HepG2 (cell line): Measurements from ENCODE around the gene MOV10L1. TPM values are rescaled to one million over a fixed set of nuclear protein-coding genes. Genes with fewer than 3 reads are reported as not detected.

Experiments used
- ATAC-seq: fragments of 200-7000 bp; cut with Tn5 transposase; 3 replicates; pipeline ENCODE4 v1.9.1; 2020; ENCODE audit warnings: mild to moderate bottlenecking, moderate library complexity
- BruUV-seq: library from RNA; stranded (reverse); fragments of 400-500 nt; replicated peaks from 2 replicates; lab custom pipeline; 2021; lab: Mats Ljungman, UMichigan
- CTCF ChIA-PET: fragments of 300-600 bp; formaldehyde crosslinking; extraction: SDS; loops from one replicate; lab custom pipeline; 2021; ENCODE audit warnings: low total read pairs, inconsistent platforms, low intra/inter-chr PET ratio; lab: Yijun Ruan, JAX
- POLR2A ChIA-PET: fragments of 350-600 bp; sonication (Branson Sonifier 250); formaldehyde crosslinking; loops from one replicate; lab custom pipeline; 2020; ENCODE audit warnings: antibody characterized with exemption, inconsistent platforms; lab: Yijun Ruan, JAX
- DNase-seq: peaks from one replicate; pipeline ENCODE4 v3.0.0-alpha.2; 2015; ENCODE audit warnings: low spot score
- FAIRE-seq: peaks from 3 replicates; lab custom pipeline; 2011; peaks lifted over from hg19 to GRCh38; lab: Jason Lieb, UNC
- H2AFZ ChIP-seq: one replicate; pipeline ENCODE4 v1.6.1; 2011; ENCODE audit warnings: low read length, inconsistent platforms
- H3K27ac ChIP-seq: fragments of 300-600 bp; 3 replicates; pipeline ENCODE4 v1.8.0; 2011; ENCODE audit warnings: mixed run types, mild to moderate bottlenecking, mixed read lengths, low read length, inconsistent platforms; ENCODE audit not compliant: insufficient read depth; ENCODE audit errors: extremely low read length
- H3K27me3 ChIP-seq, 2 experiments: fragments of 200-600 bp in 1 of 2; 2 replicates in 1 of 2; 3 replicates in 1 of 2; pipeline versions ENCODE4 v1.6.0 to v1.8.0; 2011; ENCODE audit warnings: low read length in 2 of 2, mild to moderate bottlenecking in 2 of 2, moderate library complexity in 2 of 2, inconsistent platforms in 1 of 2; ENCODE audit not compliant: insufficient read depth in 2 of 2, control insufficient read depth in 1 of 2
- H3K36me3 ChIP-seq, 2 experiments: fragments of 200-600 bp in 1 of 2; replicated peaks in 1 of 2; 2 replicates in 1 of 2; 3 replicates in 1 of 2; pipeline versions ENCODE4 v1.5.1 to v1.8.0; 2011; ENCODE audit warnings: low read length in 2 of 2, inconsistent platforms in 1 of 2; ENCODE audit not compliant: insufficient read depth in 2 of 2, control insufficient read depth in 1 of 2
- H3K4me1 ChIP-seq: 2 replicates; pipeline ENCODE4 v1.5.1; 2012; ENCODE audit warnings: low read length, inconsistent platforms; ENCODE audit not compliant: insufficient read depth
- H3K4me2 ChIP-seq: 2 replicates; pipeline ENCODE4 v1.6.0; 2011; ENCODE audit warnings: low read depth, low read length, inconsistent platforms
- H3K4me3 ChIP-seq, 3 experiments: fragments of 200-600 bp in 1 of 3; sonication (generic), shearing (Covaris generic) in 1 of 3; replicated peaks in 1 of 3; 2 replicates each; pipeline ENCODE4 v1.5.1; 2011 to 2016; ENCODE audit warnings: low read length in 3 of 3, inconsistent platforms in 2 of 3, low read depth in 2 of 3, mild to moderate bottlenecking in 2 of 3, control low read depth in 1 of 3, mixed read lengths in 1 of 3; ENCODE audit not compliant: insufficient read depth in 1 of 3
- H3K79me2 ChIP-seq: one replicate; pipeline ENCODE4 v1.6.1; 2011; ENCODE audit warnings: low read length, inconsistent platforms; ENCODE audit not compliant: insufficient read depth
- H3K9ac ChIP-seq: 2 replicates; pipeline ENCODE4 v1.6.0; 2011; ENCODE audit warnings: mild to moderate bottlenecking, low read depth, low read length, inconsistent platforms; ENCODE audit not compliant: insufficient read depth
- H3K9me3 ChIP-seq: 2 replicates; pipeline ENCODE4 v1.5.1; 2012; ENCODE audit warnings: mild to moderate bottlenecking, low read length
- H4K20me1 ChIP-seq: 2 replicates; pipeline ENCODE4 v1.6.0; 2011; ENCODE audit warnings: inconsistent platforms, mild to moderate bottlenecking, low read length, moderate library complexity; ENCODE audit not compliant: insufficient read depth
- HINFP ChIP-seq: sonication (generic); formaldehyde crosslinking; IDR thresholded peaks from 2 replicates; pipeline ENCODE4 v1.4.0; 2020; ENCODE audit warnings: low read depth, mild to moderate bottlenecking, missing genetic modification reagents
- HOXD1 ChIP-seq: sonication (generic); formaldehyde crosslinking; IDR thresholded peaks from 2 replicates; pipeline ENCODE4 v1.5.0; 2020; ENCODE audit warnings: missing genetic modification reagents
- MYNN ChIP-seq: sonication (generic); formaldehyde crosslinking; IDR thresholded peaks from 2 replicates; pipeline ENCODE4 v1.4.0; 2020; ENCODE audit warnings: mild to moderate bottlenecking, low read depth, missing genetic modification reagents
- ZNF101 ChIP-seq: sonication (generic); formaldehyde crosslinking; IDR thresholded peaks from 2 replicates; pipeline ENCODE4 v1.4.0; 2020; ENCODE audit warnings: mild to moderate bottlenecking, low read depth, missing genetic modification reagents, borderline replicate concordance
- ZNF572 ChIP-seq: sonication (generic); formaldehyde crosslinking; IDR thresholded peaks from 2 replicates; pipeline ENCODE4 v1.5.1; 2020; ENCODE audit warnings: mild to moderate bottlenecking, missing genetic modification reagents
- ZNF646 ChIP-seq: sonication (generic); formaldehyde crosslinking; IDR thresholded peaks from 2 replicates; pipeline ENCODE4 v1.9.0; 2021; ENCODE audit warnings: mild to moderate bottlenecking, missing genetic modification reagents
- WGBS: methylation state at CpG from one replicate; pipeline ENCODE4 v1.1.6; 2017; ENCODE audit warnings: low lambda C conversion rate; 5-methylcytosine and 5-hydroxymethylcytosine counted together
- in situ Hi-C: cut with HindIII; loops from 2 replicates; pipeline ENCODE4 v1.10.0; 2017; ENCODE audit warnings: low pct_unique_long_range_greater_than_20kb; ENCODE audit not compliant: extremely low pct_ligation_motif_present
- intact Hi-C: fragments of 100-400 bp; cut with micrococcal nuclease; formaldehyde crosslinking; loops from one replicate; pipeline ENCODE4 v1.10.0; 2022; ENCODE audit not compliant: unreplicated experiment
- polyA plus RNA-seq, 8 experiments: library from polyadenylated mRNA; depleted of rRNA in 3 of 8; stranded (reverse) in 7 of 8; unstranded in 1 of 8; fragments of >200 nt; fragmentation: Illumina TruSeq in 4 of 8; extraction: Trizol in 4 of 8; gene quantifications; 2 replicates each; pipeline versions ENCODE4 v1.2.1 to v1.2.3, GENCODE V29; 2011 to 2016; ENCODE audit warnings: low read depth in 4 of 8, missing spikeins in 1 of 8, mixed read lengths in 1 of 8; ENCODE audit not compliant: insufficient read depth in 1 of 8
- total RNA-seq, 5 experiments: library from RNA; depleted of rRNA; stranded (reverse); fragments of >200 nt; fragmentation: Illumina TruSeq; extraction: Trizol; gene quantifications; 2 replicates each; pipeline ENCODE4 v1.2.3, GENCODE V29; 2016; ENCODE audit warnings: low read depth in 1 of 5
- TF ChIP-seq, protein P1 (sequence below): sonication (generic); formaldehyde crosslinking; IDR thresholded peaks from 2 replicates; pipeline ENCODE4 v1.5.1; 2020; ENCODE audit warnings: mild to moderate bottlenecking, missing genetic modification reagents
- TF ChIP-seq, protein P2 (sequence below): IDR thresholded peaks from 2 replicates; pipeline ENCODE4 v1.6.1; 2016; ENCODE audit warnings: low read depth, control low read depth

Gene MOV10L1
- total and polyA plus RNA-seq, 2 of the 13 experiments (the other 11 are each of a cell fraction or from before 2014, with no cell fraction given) = 0.11 to 0.12 TPM

DNA sequence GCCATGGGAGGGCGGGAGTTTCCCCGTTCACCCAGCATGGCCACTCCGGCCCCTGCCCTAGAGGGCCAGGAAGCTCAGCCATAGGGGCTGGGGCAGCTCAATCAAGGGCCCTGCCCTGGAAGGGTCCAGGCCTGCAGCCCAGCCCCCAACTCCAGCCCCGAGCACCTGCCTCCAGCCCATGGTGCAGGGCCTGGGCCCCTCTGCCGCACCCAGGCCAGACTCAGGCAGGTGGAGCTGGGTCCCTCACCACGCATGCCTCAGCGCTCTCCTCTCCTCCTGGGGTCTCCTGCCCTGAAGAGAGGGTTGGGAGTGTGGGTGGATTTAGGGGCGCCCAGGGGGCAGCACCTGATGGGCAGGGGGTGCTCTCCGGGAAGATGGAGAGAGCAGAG, 17.6 kb upstream of the MOV10L1 start (continued):
- TF ChIP-seq MYNN (CRISPR knock-in tag) = no peak
- TF ChIP-seq, protein P1, sequence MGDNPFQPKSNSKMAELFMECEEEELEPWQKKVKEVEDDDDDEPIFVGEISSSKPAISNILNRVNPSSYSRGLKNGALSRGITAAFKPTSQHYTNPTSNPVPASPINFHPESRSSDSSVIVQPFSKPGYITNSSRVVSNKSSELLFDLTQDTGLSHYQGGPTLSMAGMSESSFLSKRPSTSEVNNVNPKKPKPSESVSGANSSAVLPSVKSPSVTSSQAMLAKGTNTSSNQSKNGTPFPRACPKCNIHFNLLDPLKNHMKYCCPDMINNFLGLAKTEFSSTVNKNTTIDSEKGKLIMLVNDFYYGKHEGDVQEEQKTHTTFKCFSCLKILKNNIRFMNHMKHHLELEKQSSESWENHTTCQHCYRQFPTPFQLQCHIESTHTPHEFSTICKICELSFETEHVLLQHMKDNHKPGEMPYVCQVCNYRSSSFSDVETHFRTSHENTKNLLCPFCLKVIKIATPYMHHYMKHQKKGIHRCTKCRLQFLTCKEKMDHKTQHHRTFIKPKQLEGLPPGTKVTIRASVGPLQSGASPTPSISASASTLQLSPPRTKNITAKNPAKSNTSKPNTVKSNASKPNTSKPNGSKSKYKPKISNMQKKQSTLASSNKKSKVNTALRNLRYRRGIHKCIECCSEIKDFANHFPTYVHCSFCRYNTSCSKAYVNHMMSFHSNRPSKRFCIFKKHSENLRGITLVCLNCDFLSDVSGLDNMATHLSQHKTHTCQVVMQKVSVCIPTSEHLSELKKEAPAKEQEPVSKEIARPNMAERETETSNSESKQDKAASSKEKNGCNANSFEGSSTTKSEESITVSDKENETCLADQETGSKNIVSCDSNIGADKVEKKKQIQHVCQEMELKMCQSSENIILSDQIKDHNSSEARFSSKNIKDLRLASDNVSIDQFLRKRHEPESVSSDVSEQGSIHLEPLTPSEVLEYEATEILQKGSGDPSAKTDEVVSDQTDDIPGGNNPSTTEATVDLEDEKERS (CRISPR knock-in tag) = no peak

DNA sequence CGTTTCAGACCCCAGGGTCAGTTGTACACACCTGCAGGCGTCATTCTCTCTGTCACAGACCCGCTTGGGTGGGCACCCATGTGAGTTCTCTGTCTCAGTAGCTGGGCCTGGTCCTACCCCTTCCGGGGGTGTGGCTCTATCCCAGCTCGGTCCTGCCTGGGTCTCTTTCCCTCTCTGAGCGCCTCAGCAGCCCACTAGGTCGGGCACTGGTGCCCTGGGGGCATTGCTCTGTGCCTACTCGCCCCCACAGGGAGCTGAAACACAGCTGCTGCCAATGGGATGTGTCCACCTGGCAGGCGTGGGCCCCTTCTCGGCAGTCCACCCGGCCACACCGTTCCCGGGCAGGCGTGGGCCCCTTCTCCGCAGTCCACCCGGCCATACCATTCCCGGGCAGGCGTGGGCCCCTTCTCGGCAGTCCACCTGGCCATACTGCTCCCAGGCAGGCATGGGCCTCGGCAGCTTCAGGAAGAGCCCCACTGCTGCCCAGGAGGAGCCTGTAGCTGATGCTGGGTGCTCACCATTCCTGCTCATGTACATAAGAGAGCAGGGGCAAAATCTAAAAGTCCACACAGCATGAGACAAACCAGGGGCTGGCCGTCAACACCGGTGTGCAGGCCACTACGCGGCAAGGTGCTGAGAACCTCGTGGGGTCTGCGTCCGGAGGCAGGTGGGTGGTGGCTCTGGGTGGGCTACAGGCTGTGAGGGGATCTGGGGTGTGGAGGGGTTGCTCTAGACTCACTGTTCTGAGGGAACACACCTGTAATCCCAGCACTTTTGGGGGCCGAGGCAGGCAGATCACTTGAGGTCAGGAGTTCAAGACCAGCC, 16.9 kb upstream of the MOV10L1 start:
- no peak for DNase-seq
- Histone ChIP-seq H3K9me3 (no peaks in the 10 kb centered on the region), H3K79me2 (no peaks in the 10 kb centered on the region), H2AFZ (no peak overlapping the region), H3K4me1 (peaks cover 8% of the 10 kb centered on the region; the same call in 1 of the 2 replicates), H3K36me3 (no peaks in the 10 kb centered on the region), H3K4me3 (no peak overlapping the region), H3K27me3 (peaks cover 6 to 20% of the 10 kb centered on the region in 2 experiments; a peak in 3 of 5 replicates), H3K4me2 (no peak overlapping the region), H3K9ac (no peak overlapping the region), H4K20me1 (no peaks in the 10 kb centered on the region), H3K27ac (no peak overlapping the region)
- FAIRE-seq = no peak
- POLR2A ChIA-PET = no interaction called here
- intact Hi-C loops = no loop called here
- BruUV-seq = no TSS peak
- in situ Hi-C loops = no loop called here
- CTCF ChIA-PET = no interaction called here
- 10% methylated on average over 13 of the region's 28 CpGs for whole genome bisulfite sequencing
- ATAC-seq = no peak; the same call in 2 of the 3 replicates
- no peak for TF ChIP-seq HOXD1 (CRISPR knock-in tag)
- TF ChIP-seq, protein P2, sequence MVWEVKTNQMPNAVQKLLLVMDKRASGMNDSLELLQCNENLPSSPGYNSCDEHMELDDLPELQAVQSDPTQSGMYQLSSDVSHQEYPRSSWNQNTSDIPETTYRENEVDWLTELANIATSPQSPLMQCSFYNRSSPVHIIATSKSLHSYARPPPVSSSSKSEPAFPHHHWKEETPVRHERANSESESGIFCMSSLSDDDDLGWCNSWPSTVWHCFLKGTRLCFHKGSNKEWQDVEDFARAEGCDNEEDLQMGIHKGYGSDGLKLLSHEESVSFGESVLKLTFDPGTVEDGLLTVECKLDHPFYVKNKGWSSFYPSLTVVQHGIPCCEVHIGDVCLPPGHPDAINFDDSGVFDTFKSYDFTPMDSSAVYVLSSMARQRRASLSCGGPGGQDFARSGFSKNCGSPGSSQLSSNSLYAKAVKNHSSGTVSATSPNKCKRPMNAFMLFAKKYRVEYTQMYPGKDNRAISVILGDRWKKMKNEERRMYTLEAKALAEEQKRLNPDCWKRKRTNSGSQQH = no peak
- no peak for TF ChIP-seq HINFP (CRISPR knock-in tag)
- no peak for TF ChIP-seq ZNF646 (CRISPR knock-in tag)
- TF ChIP-seq ZNF101 (CRISPR knock-in tag) = no peak
- TF ChIP-seq ZNF572 (CRISPR knock-in tag) = no peak
